NCI-H446 (cell line): Measurements from ENCODE around the gene KLHL6.
"Not testable (repeated sequence)": the region's sequence is repeated elsewhere in the genome, so short reads cannot be mapped to it uniquely, and the experiment has no call there.

Source experiments
- DNase-seq, 2 experiments: peaks; one replicate each; lab custom pipeline; 2025; lab: John Stamatoyannopoulos, UW

The KLHL6 gene

DNA sequence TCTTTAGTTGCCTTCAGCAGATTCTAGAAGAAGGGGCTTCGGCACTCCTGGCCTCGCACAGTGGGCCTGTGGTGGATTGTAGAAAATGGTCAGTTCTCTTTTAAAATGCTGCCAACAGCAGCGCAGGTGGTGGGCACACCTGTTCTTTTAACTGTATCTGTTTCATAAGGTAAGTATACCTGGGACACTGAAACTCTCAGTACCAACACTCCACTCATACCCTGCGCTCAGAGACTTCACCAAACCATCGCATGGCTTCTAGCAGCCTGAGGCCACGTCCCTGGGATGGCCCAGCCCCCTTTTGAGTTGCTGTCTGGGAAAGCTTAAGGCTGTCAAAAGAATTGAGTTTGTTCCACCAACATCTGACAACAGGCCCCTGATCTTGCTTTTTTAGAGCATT is 70.4 kb downstream of the KLHL6 start:
- DNase-seq = no peak

DNA sequence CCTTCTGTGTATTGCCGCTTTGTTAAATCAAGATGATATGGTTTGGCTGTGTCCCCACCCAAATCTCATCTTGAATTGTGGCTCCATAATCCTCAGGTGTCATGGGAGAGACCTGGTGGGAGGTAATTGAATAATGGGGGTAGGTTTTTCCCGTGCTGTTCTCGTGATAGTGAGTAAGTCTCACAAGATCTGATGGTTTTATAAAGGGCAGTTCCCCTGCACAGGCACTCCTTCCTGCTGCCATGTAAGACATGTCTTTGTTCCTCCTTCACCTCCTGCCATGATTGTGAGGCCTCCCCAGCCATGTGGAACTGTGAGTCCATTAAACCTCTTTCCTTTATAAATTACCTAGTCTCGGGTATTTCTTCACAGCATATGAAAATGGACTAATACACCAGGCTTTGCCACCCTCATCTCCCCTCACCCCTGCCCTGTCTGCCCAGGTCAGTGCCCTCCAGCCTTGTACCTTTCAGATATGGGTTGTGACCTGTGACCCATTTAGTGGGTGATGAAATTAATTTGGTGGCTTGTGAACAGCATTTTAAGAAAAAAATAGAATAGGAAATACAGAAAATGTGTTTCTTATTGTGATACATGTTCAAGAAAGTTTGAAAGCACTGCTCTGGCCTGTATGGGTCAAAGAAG is 71.0 kb downstream of the KLHL6 start:
- DNase-seq = no peak

DNA sequence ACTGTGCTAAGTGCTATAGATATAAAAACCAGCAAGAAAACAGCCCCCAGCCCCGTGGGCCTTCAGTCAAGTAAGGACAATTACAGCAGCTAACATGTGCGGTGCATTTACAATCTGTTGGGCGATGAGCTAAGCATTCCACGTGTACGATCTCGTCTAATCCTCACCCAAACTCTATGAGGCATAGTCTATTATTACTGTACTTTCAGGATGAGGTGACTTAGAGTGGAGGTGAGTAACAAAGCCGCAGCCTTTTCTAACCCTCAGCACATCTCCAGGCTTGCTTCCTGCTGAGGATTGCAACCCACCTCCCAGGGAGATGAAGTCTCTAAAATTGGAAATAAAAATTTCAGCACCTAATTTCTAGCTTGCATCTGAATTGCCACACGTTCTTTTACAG is 73.9 kb downstream of the KLHL6 start:
- DNase-seq = no peak

DNA sequence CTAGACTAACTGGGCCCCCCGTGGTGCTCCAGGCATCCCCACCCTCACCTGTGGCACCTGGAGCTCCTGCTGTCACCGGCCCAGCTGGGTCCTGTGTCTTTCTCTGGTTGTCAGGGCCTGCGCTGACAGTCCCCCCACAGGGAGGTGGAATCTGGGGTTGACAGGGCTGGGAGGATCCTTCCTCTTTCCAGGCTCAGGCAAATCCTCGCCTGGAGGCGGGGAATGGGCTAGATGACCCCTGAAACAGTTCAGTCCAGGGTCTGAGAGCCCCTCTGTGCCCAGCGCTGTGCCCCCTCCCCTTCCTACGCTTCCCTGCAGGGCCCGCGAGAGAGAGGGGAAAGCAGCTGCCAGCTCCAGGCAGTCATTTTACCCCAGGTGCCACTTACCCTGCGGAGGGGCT is 77.0 kb downstream of the KLHL6 start:
- no peak for DNase-seq

DNA sequence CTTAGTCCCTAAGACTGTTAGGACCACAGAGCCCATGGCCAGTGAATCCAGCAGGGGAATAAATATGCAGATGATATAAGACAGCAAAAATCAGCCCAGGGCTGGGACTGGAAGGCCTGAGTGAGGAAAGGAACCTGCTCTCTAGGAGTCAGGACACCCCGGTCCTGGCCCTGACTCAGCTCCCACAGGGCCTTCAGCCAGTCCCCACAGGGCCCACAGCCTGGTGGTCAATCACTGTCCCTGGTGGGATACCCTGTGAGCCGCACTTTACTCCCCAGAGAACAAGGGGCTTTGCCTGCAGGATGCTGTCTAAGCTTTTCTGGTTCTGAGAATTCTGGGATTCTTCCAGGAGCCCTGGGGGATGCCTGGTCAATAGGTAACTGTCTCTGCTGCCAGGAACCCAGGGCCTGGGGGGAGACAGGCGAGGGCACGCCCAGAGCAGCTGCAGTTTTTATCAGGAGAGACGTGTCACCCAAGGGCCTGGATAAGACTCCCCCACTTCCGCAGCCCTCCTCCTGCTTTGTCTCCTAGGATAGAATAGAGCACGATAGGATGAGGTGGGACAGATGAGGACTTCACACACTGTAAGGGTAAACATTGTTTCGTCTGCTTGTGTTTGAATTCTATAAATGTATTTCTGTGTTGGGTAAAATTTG is 77.6 kb downstream of the KLHL6 start:
- no peak for DNase-seq

DNA sequence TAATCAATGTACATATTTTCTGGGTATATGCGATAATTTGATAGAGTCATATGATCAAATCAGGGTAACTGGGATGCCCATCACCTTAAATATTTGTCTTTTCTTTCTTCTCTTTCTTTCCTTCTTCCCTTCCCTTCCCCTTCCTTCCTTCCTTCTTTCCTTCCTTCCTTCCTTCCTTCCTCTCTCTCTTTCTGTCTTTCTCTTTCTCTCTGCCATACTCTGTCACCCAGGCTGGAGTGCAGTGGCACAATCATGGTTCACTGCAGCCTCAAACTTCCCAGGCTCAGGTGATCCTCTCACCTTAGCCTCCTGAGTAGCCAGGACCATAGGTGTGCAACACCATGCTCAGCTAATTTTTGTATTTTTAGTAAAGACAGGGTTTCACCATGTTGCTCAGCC is 79.7 kb downstream of the KLHL6 start:
- DNase-seq = not testable (repeated sequence)

DNA sequence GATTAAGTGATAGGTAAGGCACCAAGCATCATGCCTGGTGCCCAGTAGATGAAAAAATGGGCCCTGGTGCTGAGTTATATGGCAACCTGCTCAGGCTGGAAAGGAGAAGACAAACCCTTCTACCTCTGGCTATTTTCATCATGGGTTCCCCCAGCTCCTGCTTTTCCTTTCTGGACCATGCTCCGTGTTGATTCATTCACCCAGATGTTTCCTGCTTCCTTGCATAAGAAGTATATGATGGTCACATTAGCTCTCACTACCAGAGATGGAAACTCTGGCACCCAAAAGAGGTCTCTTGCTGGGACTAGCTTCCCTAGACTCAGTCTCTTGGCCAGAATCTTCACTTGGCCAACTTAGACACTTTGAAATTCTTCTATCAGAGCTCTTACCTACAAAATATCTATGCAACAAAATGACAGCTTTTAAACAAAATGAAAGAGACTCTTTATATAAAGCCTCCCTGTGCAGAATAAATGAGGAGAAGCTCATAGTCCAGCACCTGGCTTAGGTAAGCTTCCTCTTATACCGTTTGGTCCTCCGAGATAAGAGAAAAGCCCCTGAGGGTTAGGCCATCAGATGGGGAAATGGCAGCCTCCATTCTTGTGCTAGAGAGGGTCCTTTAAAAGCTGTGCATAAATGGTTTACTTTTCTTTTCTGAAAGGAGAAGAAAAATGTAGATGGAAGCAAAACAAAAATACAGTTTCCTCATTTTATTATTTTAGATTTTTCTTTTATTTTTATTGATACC is 80.3 kb downstream of the KLHL6 start:
- no peak for DNase-seq

DNA sequence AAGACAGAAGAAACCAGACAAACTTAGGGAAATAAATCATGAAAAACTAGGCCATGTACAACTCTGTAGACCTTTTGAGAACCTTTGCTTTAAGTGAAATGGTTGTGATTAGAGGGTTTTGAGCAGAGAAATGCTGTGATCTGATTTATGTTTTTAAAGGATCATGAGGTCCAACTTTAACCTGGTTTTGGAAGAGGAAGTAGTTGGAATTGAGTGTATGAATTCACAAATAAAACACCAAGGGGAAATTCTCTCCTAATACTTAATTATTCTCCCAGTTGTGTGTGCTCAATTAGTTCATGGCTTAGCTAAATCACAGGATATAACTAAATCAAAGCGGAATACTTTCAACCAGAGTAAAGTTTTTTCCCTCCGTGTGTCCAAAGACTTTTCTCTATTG is 81.5 kb downstream of the KLHL6 start:
- DNase-seq = no peak

DNA sequence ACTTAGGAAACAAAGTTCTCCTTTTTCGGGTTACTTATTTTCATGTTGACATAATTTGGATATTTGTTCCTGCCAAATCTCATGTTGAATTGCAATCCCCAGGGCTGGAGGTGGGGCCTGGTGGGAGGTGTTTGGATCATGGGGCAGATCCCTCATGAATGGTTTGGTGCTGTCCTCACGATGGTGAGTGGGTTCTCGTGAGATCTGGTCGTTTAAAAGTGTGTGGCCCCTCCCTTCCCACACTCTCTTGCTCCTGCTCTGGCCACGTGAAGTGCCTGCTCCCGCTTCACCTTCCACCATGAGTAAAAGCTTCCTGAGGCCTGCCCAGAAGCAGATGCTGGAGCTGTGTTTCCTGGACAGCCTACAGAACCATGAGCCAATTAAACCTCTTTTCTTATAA is 83.4 kb downstream of the KLHL6 start:
- no peak for DNase-seq

DNA sequence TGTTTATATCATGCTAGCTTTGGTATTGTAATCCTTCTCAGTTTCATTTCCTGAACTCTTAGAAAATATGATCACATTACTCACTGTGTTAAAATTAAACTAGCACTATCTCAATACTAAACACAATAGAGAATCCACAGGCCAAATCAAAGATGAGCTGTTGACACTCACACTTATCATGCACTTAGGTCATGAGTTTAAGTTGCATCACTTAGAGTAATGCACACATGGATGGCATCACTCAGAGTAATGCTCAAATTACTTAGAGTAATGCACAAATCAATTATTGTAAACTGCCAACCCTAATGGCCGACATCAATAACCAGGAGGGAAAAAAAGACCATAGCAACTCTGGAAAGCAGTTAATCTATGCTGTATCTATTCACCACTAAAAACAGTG is 87.1 kb downstream of the KLHL6 start:
- no peak for DNase-seq

DNA sequence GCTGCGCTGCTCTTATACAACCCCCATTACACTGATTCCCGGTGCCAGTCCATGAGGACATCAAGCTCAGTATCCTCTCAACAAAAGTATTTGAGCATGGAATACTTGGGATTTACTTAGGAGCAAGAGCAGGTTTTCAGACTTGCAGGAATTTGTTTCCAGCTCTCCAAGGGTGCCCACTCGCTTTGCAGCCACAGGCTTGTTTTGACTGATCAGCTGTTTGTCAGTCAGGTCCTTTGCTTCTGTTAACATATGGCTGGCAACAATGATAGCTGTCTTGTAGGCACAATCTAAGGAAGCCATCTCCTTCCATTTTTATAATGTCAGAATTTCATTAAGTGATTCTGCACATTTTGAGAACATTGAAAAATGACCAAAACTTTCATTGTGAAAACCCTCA is 88.9 kb downstream of the KLHL6 start:
- DNase-seq = no peak

DNA sequence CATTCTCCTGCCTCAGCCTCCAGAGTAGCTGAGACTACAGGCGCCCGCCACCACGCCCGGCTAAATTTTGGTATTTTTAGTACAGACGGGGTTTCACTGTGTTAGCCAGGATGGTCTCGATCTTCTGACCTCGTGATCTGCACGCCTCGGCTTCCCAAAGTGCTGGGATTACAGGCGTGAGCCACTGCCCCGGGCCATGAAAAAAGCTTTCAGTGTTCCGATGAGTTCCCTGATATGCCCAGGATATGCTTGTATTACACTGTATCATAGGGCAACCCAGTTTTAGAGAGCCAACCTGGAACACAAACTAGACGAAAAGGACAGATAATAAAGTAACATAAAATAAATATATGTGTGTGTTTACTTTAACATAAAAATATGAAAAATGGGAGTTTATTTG is 89.8 kb downstream of the KLHL6 start:
- DNase-seq = not testable (repeated sequence)

DNA sequence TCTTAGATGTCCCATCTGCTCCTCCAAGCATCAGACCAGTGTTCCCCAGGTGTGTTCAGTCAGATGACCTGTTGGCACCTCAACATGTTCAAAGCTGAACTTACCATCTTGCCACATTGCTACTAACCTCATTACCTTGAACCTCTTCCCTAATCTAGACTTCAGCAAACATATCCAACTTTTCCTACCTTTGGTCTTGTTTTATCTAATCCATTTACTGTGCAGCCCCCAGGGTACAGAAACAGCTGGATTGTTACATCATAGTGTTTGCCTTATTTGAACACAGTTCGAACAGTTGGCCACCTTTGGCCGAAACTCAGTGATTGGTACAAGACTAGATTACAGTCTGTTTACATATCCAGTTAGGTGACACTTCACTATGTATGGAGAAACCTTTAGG is 91.0 kb downstream of the KLHL6 start:
- DNase-seq = no peak

DNA sequence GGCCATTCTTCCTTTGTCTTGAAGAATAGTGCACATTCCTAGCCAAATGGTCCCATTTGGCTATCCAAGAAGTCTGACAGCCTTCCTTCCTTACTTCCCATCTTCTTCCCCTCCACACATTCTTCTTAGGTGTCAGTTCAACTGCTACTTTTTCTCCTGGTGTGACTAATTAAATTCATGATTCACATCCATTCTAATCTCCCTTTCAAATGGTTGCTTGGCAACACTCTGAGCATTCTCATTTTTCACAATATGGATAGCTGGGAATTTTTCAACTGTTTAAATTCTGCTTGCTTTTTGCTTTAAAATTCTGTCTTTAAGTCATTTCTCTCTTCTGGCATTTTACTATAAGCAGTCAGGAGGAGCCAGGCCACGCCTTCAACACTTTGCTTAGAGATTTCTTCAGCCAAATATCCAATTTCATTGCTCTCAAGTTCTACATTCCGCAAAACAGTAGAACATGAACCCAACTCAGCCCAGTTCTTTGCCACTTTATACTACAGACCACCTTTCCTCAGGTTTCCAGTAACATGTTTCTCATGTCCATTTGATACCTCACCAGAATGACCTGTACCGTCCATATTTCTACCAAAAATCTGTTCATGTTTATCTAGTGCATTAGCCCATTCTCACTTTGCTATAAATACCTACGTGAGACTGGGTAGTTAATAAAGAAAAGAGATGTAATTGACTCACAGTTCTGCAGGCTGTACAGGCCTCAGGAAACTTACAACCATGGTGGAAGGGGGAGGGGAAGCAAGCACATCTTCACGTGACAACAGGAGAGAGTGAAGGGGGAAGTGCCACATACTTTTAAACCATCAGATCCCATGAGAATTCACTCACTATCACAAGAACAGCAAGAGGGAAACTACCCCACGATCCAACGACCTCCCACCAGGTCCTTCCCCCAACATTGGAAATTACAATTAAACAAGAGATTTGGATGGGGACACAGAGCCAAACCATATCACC is 95.1 kb downstream of the KLHL6 start:
- no peak for DNase-seq

DNA sequence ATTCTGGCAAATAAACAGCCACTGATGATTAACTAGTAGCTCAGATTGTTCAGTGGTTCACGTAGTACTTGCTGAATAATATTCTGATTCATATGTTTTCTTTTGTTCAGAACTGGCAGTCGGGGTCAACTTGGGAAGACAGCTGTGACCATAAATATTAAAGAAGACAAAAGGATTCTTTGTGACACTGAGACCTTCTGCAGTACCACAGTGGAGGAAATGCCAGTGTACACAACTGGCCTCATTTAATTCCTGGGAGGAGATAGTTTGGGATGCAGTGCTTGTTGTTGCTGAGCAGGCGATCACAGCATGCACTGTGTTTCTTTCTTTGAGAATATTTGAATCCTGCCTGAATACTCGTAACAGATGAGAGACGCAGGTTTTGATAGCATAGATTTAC is 100.4 kb downstream of the KLHL6 start:
- DNase-seq = no peak

DNA sequence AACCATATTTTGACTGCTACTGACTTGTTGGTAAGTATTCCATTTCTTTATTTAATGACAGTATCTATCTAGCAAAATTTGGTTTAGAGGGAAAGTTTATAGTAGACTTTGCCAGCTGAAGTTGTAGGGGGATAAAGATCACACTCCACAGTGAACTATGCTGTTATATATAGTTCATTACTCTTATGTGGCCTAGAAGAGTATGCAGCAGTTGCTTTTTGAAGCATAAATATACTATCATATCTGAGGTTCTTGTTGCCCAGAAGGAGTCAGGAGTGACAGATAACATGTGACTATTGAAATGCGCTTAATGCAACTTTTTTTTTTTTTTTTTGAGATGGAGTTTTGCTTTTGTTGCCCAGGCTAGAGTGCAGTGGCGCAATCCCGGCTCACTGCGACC is 101.4 kb downstream of the KLHL6 start:
- DNase-seq = no peak

DNA sequence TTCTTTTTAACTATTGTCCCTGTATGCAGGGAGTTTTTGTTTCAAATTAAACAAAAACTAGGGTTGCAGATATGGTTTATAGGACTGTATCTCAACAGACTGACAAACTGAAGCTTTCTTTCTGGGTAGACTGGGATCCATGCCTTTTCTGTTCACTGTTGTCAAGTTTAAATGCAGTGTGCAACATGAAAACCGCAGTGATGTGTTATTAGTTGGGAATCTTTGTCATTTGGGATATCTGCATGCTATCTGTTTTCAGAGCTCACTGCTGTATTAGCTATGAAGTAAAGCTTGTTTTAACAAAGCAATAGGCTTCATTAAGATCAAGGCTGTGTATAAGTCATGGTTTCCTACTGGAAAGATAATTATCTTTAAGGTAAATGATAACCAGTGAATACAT is 105.7 kb downstream of the KLHL6 start:
- no peak for DNase-seq

DNA sequence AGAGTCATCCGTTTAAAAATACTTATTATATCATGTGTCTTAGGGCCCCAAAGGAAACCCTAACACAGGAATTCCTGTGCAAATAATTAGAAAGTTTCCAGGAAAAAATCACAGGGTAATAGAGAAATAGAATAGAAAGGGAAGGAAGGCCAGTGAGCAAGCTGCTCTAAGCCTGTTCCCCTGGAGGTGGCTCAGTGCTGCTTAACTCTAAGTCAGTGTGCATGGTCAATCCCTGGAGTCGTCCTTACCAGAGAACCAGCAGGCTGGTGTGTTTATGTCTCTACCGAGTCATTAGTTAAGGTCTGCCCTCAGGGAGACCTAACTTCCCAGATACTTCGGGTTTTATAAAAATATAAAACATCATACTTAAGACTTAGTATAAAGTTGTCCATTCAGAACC is 106.1 kb downstream of the KLHL6 start:
- DNase-seq = no peak

DNA sequence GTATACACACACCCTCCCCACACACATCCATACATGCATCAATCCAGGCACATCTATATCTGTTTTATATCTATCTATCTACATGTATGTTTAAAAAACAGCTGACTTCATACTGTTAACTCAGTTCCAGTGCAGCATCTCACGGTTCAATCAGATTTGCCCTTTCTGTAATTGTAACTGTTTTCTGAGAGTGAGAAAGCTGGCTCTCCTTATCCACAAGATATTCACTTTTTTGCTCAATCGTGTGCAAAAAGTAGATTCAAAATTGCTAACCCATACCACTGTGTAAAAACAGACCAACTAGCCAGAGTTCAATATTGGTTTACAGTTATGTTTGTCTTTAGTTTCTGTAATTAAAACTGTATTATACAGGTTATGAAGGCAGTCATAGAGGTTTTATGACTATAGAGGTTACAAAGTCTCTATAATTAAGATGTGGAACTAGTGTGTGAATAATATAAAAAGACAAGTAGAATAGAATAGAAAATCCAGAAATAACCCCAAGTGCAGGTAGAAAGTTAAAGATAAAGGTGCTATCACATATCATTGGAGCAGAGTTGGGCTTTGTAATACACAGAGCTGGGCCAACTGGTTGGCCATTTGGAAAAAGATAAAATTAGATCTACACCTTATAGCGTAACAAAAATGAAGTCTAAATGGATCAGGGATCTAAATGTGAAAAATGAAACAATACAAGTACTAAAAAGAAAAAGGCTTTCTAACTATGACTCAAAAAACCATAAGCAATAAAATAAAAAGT is 107.0 kb downstream of the KLHL6 start:
- no peak for DNase-seq

DNA sequence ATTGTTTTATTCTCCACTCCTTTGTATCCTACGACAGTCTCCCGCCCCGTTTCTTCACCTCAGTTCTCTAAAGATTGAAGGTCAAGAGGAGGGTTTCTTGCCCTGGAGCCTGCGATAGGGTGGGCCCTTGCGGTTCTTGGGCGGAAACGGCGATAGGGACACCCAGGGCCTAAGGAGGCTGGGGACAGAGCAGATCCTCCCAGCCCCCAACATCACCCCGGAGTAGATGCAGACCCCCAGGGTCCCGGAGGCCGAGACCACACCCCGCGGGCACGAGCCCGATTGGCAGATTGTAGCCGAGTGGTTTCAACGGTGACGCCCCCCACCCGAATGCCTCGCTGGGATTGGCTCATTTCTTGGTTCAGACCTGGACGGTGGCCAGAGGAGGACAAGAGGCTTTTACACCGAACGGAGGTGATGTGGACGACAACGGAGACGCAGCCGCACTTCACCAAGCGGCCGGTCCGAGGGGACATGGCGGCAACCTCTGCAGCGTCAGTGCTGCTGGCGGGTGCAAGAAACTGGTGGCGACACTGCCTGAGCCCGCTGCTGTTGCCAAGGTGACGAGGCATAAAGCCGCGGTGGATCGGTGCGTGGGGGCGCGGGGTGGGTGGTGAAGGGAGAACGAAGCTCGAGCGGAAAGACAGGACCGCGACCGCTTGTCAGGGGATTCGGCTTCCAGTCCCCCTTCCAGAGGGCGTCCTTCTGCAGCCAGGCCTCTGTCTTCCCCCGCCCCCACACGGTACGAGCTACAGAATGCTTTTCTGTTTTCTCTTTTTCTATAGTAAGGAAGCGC is 108.1 kb downstream of the KLHL6 start:
- DNase-seq = peak; percentile 40 to 83

DNA sequence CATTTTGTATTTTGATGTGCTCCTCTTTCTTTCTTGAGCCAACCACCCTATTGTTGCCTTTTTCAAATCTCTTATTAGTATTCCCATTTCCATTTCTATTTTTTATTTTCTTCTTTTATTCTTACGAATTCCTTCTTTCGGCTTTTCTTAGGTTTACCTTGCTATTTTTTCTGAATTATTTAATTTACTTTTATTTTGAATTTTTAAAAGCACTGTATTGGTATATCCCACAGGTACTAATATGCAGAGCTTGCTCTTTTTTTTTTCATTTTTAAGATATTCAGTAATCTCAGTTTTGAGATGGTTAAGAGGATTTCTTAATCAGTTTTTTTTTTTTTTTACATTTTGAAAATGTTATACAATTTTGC is 108.7 kb downstream of the KLHL6 start:
- DNase-seq = no peak
